CD8-positive, alpha-beta memory T cell (primary cell): ENCODE results near the gene TMEM167B. TPM values are rescaled to one million over a fixed set of nuclear protein-coding genes. Genes with fewer than 3 reads are reported as not detected.

ENCODE experiments used
- CTCF ChIA-PET: fragments of 350-600 bp; sonication (Branson Sonifier 250); formaldehyde crosslinking; loops from one replicate; lab custom pipeline; 2021; ENCODE audit warnings: antibody characterized with exemption; lab: Charles Lee
- POLR2A ChIA-PET: fragments of 350-600 bp; sonication (Branson Sonifier 250); formaldehyde crosslinking; loops from one replicate; lab custom pipeline; 2021; ENCODE audit warnings: antibody characterized with exemption; lab: Charles Lee
- DNase-seq, 5 donors: peaks; one replicate each; pipeline versions ENCODE4 v3.0.0 to v3.0.0-alpha.2; 2020 to 2022; ENCODE audit warnings: mixed read lengths in 1 of 5
- H3K27ac ChIP-seq: one replicate; pipeline ENCODE4 v1.7.0; 2013; ENCODE audit warnings: low read depth, mild to moderate bottlenecking, low read length, moderate library complexity
- H3K27me3 ChIP-seq: 2 replicates; pipeline ENCODE4 v1.7.0; 2013; ENCODE audit warnings: low read length, mild to moderate bottlenecking; ENCODE audit not compliant: insufficient read depth, poor library complexity, severe bottlenecking
- H3K36me3 ChIP-seq: 2 replicates; pipeline ENCODE4 v1.7.0; 2013; ENCODE audit warnings: mild to moderate bottlenecking, low read length, moderate library complexity; ENCODE audit not compliant: insufficient read depth
- H3K4me1 ChIP-seq: 2 replicates; pipeline ENCODE4 v1.7.0; 2013; ENCODE audit warnings: mild to moderate bottlenecking, low read length, moderate library complexity; ENCODE audit not compliant: insufficient read depth
- H3K4me3 ChIP-seq: 2 replicates; pipeline ENCODE4 v1.7.0; 2013; ENCODE audit warnings: mild to moderate bottlenecking, low read length
- H3K9me3 ChIP-seq: 2 replicates; pipeline ENCODE4 v1.7.0; 2013; ENCODE audit warnings: mild to moderate bottlenecking, low read length
- H3K27ac Mint-ChIP-seq, 8 donors: one replicate each; pipeline ENCODE4 v1.8.0; 2020 to 2021; ENCODE audit warnings: mixed read lengths in 8 of 8, mild to moderate bottlenecking in 6 of 8, inconsistent platforms in 3 of 8, moderate library complexity in 3 of 8
- H3K27me3 Mint-ChIP-seq, 2 donors: one replicate each; pipeline ENCODE4 v1.8.0; 2020 to 2021; ENCODE audit warnings: mixed read lengths in 2 of 2, mild to moderate bottlenecking in 1 of 2, moderate library complexity in 1 of 2
- H3K36me3 Mint-ChIP-seq, 3 donors: one replicate each; pipeline ENCODE4 v1.8.0; 2020 to 2021; ENCODE audit warnings: mixed read lengths in 3 of 3, inconsistent platforms in 1 of 3, mild to moderate bottlenecking in 1 of 3
- H3K4me1 Mint-ChIP-seq, 3 donors: one replicate each; pipeline ENCODE4 v1.8.0; 2020 to 2021; ENCODE audit warnings: mixed read lengths in 3 of 3, inconsistent platforms in 1 of 3, mild to moderate bottlenecking in 1 of 3
- H3K4me3 Mint-ChIP-seq, 7 donors: one replicate each; pipeline ENCODE4 v1.8.0; 2020 to 2021; ENCODE audit warnings: mixed read lengths in 7 of 7, mild to moderate bottlenecking in 6 of 7, moderate library complexity in 4 of 7, inconsistent platforms in 2 of 7
- H3K9me3 Mint-ChIP-seq, 5 donors: one replicate each; pipeline ENCODE4 v1.8.0; 2020 to 2022; ENCODE audit warnings: mixed read lengths in 5 of 5, mild to moderate bottlenecking in 3 of 5, moderate library complexity in 2 of 5, inconsistent platforms in 1 of 5
- polyA plus RNA-seq: library from polyadenylated mRNA; unstranded; fragments of 300-500 nt; fragmentation: Illumina TruSeq; gene quantifications from one replicate; pipeline ENCODE4 v1.2.3, GENCODE V29; 2021
- total RNA-seq, 2 experiments: library from RNA; stranded (reverse); gene quantifications; one replicate each; pipeline ENCODE4 v1.2.3, GENCODE V29; 2021

The TMEM167B gene
- total and polyA plus RNA-seq, 3 experiments from 2014 or later, result 30.3 to 38.2 (median 36.6) TPM

DNA sequence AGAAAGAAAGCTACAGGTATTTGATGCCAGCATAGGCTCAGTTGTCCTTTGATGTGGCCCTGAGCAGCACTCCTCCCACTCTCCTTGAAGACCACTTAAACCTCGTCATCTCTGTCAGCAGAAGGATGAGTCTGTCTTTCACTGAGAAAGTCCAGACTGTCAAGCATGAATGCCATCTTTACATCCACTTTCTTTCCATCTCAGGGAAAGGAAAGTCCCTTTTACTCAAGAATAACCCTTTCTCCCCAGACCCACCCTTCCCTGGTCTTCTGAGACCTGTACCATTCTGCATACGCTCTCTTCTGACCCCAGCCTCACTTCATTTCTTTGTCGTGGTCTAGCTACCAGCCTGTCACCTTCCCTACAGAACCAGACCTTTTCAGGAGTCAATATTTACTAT is 19.3 kb downstream of the TMEM167B start:
- no peak overlapping the region for H3K4me3 Mint-ChIP-seq
- peaks cover 24 to 28% (median 28%) of the 10 kb centered on the region in 3 donors for H3K4me1 Mint-ChIP-seq
- H3K4me1 ChIP-seq, result peaks cover 26% of the 10 kb centered on the region
- no peaks in the 10 kb centered on the region for H3K27me3 ChIP-seq
- peaks cover 0 to 3% (median 2%) of the 10 kb centered on the region in 3 donors for H3K36me3 Mint-ChIP-seq
- peaks cover 0 to 3% (median 0%) of the 10 kb centered on the region in 5 donors for H3K9me3 Mint-ChIP-seq
- CTCF ChIA-PET, result interaction anchor here (3.2 to 7.7 kb wide), 2 partner anchors 8 to 282 kb away, joined by 18 to 145 read pairs; no protein-coding TSS in a partner anchor
- no peak for DNase-seq
- H3K36me3 ChIP-seq, result no peaks in the 10 kb centered on the region
- peaks cover 3 to 13% of the 10 kb centered on the region in 2 donors for H3K27me3 Mint-ChIP-seq
- POLR2A ChIA-PET, result interaction anchor here (1.1 kb wide), 1 partner anchor 10 kb away, joined by 6 read pairs; no protein-coding TSS in a partner anchor
- no peak overlapping the region for H3K4me3 ChIP-seq
- no peaks in the 10 kb centered on the region for H3K9me3 ChIP-seq
- H3K27ac ChIP-seq, result no peak overlapping the region
- peak overlapping the region in 2 of 8 donors; percentile 10 to 59 for H3K27ac Mint-ChIP-seq

DNA sequence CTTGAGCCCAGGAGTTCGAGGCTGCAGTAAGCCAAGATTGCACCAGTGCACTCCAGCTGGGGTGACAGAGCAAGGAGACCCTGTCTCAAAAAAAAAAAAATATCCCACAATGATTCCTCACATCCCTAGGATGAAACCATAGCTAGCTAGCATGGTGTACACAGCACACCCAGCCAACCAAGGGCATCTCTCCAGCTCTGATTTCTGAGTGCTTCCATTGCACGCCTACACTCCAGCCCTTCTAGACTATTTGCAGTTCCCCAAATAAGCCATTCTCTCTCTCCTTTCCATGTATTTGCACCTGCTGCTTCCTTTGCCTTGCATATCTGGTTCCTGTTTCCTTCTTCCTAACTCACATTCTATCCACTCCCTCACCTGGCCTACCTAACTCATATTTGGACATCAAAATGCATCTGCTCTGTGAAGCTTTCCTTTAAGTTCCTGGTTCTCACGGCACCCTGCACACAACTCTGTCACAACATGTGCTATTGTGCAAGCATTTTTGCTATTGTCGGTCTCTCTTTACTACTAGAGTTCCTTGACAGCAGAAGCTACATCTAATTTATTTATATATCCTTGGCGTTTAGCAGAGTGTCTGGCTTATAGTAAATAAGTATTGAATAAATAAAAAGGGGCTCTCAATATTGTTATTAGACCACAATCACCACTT is 21.0 kb downstream of the TMEM167B start:
- Histone ChIP-seq H3K4me3 (no peak overlapping the region), H3K27me3 (no peaks in the 10 kb centered on the region), H3K9me3 (no peaks in the 10 kb centered on the region), H3K4me1 (peaks cover 27% of the 10 kb centered on the region), H3K36me3 (no peaks in the 10 kb centered on the region), H3K27ac (no peak overlapping the region)
- DNase-seq, result no peak
- peak overlapping the region in 1 of 7 donors; percentile 89 for H3K4me3 Mint-ChIP-seq
- ChIA-PET POLR2A (interaction anchor here (0.6 to 4.0 kb wide), 2 partner anchors 11 to 85 kb away, joined by 6 to 39 read pairs; no protein-coding TSS in a partner anchor), CTCF (interaction anchor here (0.6 to 7.7 kb wide), 15 partner anchors 10 to 283 kb away, joined by 3 to 145 read pairs (median 6); partner anchors contain the start of genes CLCC1, TAF13, TMEM167B and WDR47)
- peak overlapping the region in 5 of 8 donors; percentile 95 to 97 (median 96) for H3K27ac Mint-ChIP-seq
- peaks cover 0 to 3% (median 0%) of the 10 kb centered on the region in 5 donors for H3K9me3 Mint-ChIP-seq
- peaks cover 3 to 13% of the 10 kb centered on the region in 2 donors for H3K27me3 Mint-ChIP-seq
- peaks cover 0 to 4% (median 3%) of the 10 kb centered on the region in 3 donors for H3K36me3 Mint-ChIP-seq
- H3K4me1 Mint-ChIP-seq, result peaks cover 24 to 30% (median 29%) of the 10 kb centered on the region in 3 donors

DNA sequence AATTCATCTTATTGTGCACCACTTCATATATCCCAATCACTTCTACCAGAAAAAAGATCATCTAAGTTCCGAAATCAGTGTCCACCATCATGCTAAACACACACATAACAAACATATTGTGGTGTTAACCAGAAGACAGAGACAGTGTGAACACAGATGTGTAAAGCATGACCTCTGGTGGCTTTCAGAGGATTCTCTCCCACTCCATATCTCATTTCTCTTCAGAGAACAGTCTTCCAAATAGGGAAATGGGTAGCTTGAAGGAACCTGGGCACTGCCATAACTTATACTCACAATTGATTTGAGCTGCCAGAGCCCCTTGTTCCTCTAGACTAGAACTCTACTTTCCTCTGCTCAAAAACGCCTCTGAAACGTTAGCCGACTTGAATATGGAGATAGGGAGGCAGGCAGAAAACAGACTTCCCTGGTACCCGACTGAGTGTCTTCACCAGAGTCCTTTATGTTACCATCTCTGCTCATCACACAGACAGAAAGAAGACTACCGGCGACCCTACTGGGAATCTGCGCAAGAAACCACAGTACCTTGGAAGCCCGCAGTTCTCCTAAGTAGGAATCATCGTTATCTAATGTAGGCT is 21.6 kb downstream of the TMEM167B start:
- peak in 1 of 5 donors; percentile 17 for DNase-seq
- H3K9me3 Mint-ChIP-seq, result peaks cover 0 to 3% (median 0%) of the 10 kb centered on the region in 5 donors
- ChIA-PET POLR2A (interaction anchor here (1.0 to 4.0 kb wide), 3 partner anchors 12 to 420 kb away, joined by 3 to 39 read pairs (median 6); partner anchors contain the start of genes PRPF38B and WDR47), CTCF (interaction anchor here (0.6 to 7.7 kb wide), 22 partner anchors 9 to 389 kb away, joined by 3 to 145 read pairs (median 4); partner anchors contain the start of genes CLCC1, TAF13, TMEM167B and WDR47)
- Histone ChIP-seq H3K27me3 (no peaks in the 10 kb centered on the region), H3K9me3 (no peaks in the 10 kb centered on the region), H3K4me3 (no peak overlapping the region), H3K4me1 (peaks cover 27% of the 10 kb centered on the region), H3K36me3 (no peaks in the 10 kb centered on the region), H3K27ac (peak overlapping the region; percentile 40)
- peaks cover 3 to 13% of the 10 kb centered on the region in 2 donors for H3K27me3 Mint-ChIP-seq
- H3K36me3 Mint-ChIP-seq, result peaks cover 0 to 4% (median 3%) of the 10 kb centered on the region in 3 donors
- peaks cover 22 to 30% (median 29%) of the 10 kb centered on the region in 3 donors for H3K4me1 Mint-ChIP-seq
- peak overlapping the region; percentile 75 to 99 (median 96) for H3K27ac Mint-ChIP-seq
- peak overlapping the region; percentile 33 to 94 (median 89) for H3K4me3 Mint-ChIP-seq

DNA sequence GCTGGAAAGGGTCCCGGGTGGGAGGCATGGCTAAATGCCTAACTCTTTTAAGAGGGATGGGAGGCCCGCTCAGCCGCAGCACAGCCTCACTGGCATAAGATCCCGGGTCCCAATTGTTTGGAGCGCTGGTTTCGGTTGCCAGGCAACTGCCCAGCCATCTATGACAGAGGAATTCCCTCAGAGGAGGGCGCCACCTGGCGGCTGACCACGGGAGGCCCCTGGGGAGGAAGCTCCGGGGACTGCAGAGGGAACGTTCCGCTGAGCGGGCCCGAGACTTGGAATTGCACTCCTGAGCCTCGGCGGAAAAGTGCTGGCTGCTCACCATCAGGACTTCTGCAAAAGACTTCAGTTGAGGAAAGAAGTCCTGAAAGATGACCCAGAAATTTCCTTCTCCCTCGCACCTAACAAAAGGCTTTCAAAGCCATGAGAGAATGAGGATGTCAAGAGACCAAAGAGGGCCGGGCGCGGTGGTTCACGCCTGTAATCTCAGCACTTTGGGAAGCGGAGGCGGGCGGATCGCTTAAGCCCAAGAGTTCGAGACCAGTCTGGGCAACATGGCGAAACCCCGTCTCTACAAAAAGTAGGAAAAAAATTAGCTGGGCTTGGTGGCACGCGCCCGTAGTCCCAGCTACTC is 22.2 kb downstream of the TMEM167B start:
- DNase-seq, result peak; percentile 84 to 94 (median 87)
- peak overlapping the region; percentile 73 for H3K4me3 ChIP-seq
- peaks cover 0 to 3% (median 0%) of the 10 kb centered on the region in 5 donors for H3K9me3 Mint-ChIP-seq
- H3K27me3 ChIP-seq, result no peaks in the 10 kb centered on the region
- POLR2A ChIA-PET, result interaction anchor here (0.6 to 4.0 kb wide), 4 partner anchors 12 to 420 kb away, joined by 3 to 39 read pairs (median 6); partner anchors contain the start of genes PRPF38B and WDR47
- peaks cover 27% of the 10 kb centered on the region for H3K4me1 ChIP-seq
- peaks cover 0 to 4% (median 3%) of the 10 kb centered on the region in 3 donors for H3K36me3 Mint-ChIP-seq
- peak overlapping the region; percentile 49 for H3K27ac ChIP-seq
- CTCF ChIA-PET, result interaction anchor here (0.8 to 7.7 kb wide), 21 partner anchors 9 to 389 kb away, joined by 3 to 145 read pairs (median 5); partner anchors contain the start of genes CLCC1, TAF13, TMEM167B and WDR47
- peak overlapping the region; percentile 87 to 94 (median 89) for H3K4me3 Mint-ChIP-seq
- peaks cover 3 to 13% of the 10 kb centered on the region in 2 donors for H3K27me3 Mint-ChIP-seq
- H3K36me3 ChIP-seq, result no peaks in the 10 kb centered on the region
- peak overlapping the region; percentile 75 to 99 (median 96) for H3K27ac Mint-ChIP-seq
- no peaks in the 10 kb centered on the region for H3K9me3 ChIP-seq
- peaks cover 22 to 30% (median 29%) of the 10 kb centered on the region in 3 donors for H3K4me1 Mint-ChIP-seq

DNA sequence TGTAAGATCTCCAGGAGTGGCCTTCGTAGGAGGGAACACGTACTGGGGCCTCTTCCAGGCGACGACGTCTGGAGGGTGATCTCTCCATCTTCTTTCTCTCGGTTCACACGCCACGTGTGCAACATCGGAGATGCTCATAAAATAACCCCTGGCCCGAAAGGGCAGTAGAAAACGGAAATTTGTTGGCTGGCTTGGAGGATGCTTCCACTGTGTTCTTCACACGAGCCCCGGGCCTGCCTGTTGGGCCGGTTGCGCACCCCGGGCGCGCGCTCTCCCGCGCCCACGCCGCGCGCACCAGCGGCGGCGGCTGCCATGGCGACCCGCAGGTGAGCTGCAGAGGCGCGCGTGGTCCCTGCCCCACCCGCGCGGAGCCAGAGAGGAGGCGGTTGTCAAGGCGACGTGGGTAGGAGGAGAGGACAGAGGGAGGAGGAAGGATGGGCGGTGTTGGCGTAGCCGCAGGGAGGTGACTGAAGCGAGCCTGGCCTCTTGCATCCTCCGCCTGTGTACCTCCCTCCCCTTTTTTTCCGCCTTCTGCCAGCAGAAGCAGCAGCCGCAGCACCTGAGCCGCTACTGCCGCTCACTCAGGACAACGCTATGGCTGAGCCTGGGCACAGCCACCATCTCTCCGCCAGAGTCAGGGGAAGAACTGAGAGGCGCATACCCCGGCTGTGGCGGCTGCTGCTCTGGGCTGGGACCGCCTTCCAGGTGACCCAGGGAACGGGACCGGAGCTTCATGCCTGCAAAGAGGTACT is 23.2 kb downstream of the TMEM167B start, which contains the start of gene ELAPOR1:
TSS of gene ELAPOR1 (plus strand) at position 526 of the 752 bp plus-strand sequence. CDS start at position 595, 69 bp downstream.
- peaks cover 3 to 13% of the 10 kb centered on the region in 2 donors for H3K27me3 Mint-ChIP-seq
- Histone ChIP-seq H3K9me3 (no peaks in the 10 kb centered on the region), H3K27ac (peak within 1 kb of the TSS; percentile 49), H3K36me3 (no peaks in the 10 kb centered on the region), H3K27me3 (no peaks in the 10 kb centered on the region), H3K4me1 (peaks cover 27% of the 10 kb centered on the region), H3K4me3 (peak within 1 kb of the TSS; percentile 73)
- peaks cover 22 to 30% (median 29%) of the 10 kb centered on the region in 3 donors for H3K4me1 Mint-ChIP-seq
- ChIA-PET CTCF (interaction anchor here (0.8 to 7.7 kb wide), 10 partner anchors 12 to 151 kb away, joined by 3 to 145 read pairs (median 6); partner anchors contain the start of genes CLCC1, TAF13 and TMEM167B), POLR2A (interaction anchor here (1.3 to 4.0 kb wide), 2 partner anchors 13 to 421 kb away, joined by 4 to 39 read pairs; partner anchors contain the start of gene PRPF38B)
- peaks cover 0 to 3% (median 0%) of the 10 kb centered on the region in 5 donors for H3K9me3 Mint-ChIP-seq
- H3K4me3 Mint-ChIP-seq, result peak within 1 kb of the TSS; percentile 87 to 94 (median 89)
- DNase-seq, result peak; percentile 82 to 95 (median 91)
- H3K27ac Mint-ChIP-seq, result peak within 1 kb of the TSS; percentile 67 to 99 (median 96)
- peaks cover 0 to 4% (median 3%) of the 10 kb centered on the region in 3 donors for H3K36me3 Mint-ChIP-seq

DNA sequence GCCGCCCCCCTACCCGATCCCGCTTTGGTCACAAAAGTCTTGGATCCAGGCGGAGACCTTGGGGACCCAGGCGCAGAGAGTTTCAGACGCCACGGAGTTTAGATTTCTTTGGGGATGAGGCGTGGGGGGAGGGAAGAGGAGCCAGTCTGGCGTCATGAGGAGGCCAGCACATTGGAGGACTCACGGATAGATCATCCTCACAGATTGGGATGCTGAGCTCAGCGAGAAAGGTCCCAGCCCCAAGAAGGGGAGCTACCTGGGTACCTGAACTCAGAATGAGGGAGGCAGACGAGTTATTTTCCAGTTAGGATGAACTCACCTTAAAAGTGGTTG is 23.7 kb downstream of the TMEM167B start:
- no peak for DNase-seq
- no peaks in the 10 kb centered on the region for H3K27me3 ChIP-seq
- peak overlapping the region; percentile 49 for H3K27ac ChIP-seq
- ChIA-PET POLR2A (interaction anchor here (1.3 to 4.0 kb wide), 2 partner anchors 14 to 422 kb away, joined by 4 to 39 read pairs; partner anchors contain the start of gene PRPF38B), CTCF (interaction anchor here (1.8 to 7.7 kb wide), 3 partner anchors 12 to 39 kb away, joined by 6 to 145 read pairs (median 7); partner anchors contain the start of gene TAF13)
- peaks cover 27% of the 10 kb centered on the region for H3K4me1 ChIP-seq
- H3K9me3 ChIP-seq, result no peaks in the 10 kb centered on the region
- H3K36me3 ChIP-seq, result no peaks in the 10 kb centered on the region
- H3K4me3 ChIP-seq, result peak overlapping the region; percentile 73
- peak overlapping the region; percentile 87 to 94 (median 89) for H3K4me3 Mint-ChIP-seq
- H3K27ac Mint-ChIP-seq, result peak overlapping the region; percentile 11 to 96 (median 86)
- peaks cover 0 to 3% (median 0%) of the 10 kb centered on the region in 5 donors for H3K9me3 Mint-ChIP-seq
- peaks cover 0 to 4% (median 3%) of the 10 kb centered on the region in 3 donors for H3K36me3 Mint-ChIP-seq
- peaks cover 22 to 30% (median 29%) of the 10 kb centered on the region in 3 donors for H3K4me1 Mint-ChIP-seq
- H3K27me3 Mint-ChIP-seq, result peaks cover 3 to 13% of the 10 kb centered on the region in 2 donors
